ENCODE data around the gene BPIFA2. TPM values are rescaled to one million over a fixed set of nuclear protein-coding genes. Genes with fewer than 3 reads are reported as not detected.

The BPIFA2 gene
- total RNA-seq, 1 experiment from 2014 or later, result not detected

- Histone ChIP-seq H3F3A (ENCODE audit: low read length, unreplicated experiment) (no peaks in the 10 kb centered on the region), H3K4me3 (ENCODE audit: low read length) (no peak within 1 kb of the TSS), H3K36me3 (ENCODE audit: low read depth, low read length) (no peaks in the 10 kb centered on the region), H3K27me3 (ENCODE audit: low read length) (peaks cover 76% of the 10 kb centered on the region), H3K9ac (ENCODE audit: low read length) (no peak within 1 kb of the TSS), H4K20me1 (ENCODE audit: low read length) (no peaks in the 10 kb centered on the region), H3K79me2 (ENCODE audit: low read length) (no peaks in the 10 kb centered on the region), H3K4me1 (ENCODE audit: insufficient read depth, low read length) (no peaks in the 10 kb centered on the region), H3K4me2 (ENCODE audit: low read length) (no peak within 1 kb of the TSS), H3K27ac (ENCODE audit: low read length) (no peak within 1 kb of the TSS), H3K9me3 (ENCODE audit: low read length) (no peaks in the 10 kb centered on the region), H2AFZ (ENCODE audit: low read length) (no peak within 1 kb of the TSS), H3K9me2 (replicated peaks; ENCODE audit: low read length) (no peaks in the 10 kb centered on the region)
- ChIA-PET CTCF (no interaction called here), POLR2A (ENCODE audit: unreplicated experiment) (no interaction called here)
- ATAC-seq (no peak), DNase-seq (no peak)
- no peak for TF ChIP-seq EZH2phosphoT487 (IDR thresholded peaks at IDR 0.05; ENCODE audit: borderline replicate concordance, low read length)
- no peak for TF ChIP-seq CTCF (conservative IDR thresholded peaks at IDR 0.05; ENCODE audit: low read depth, low read length)
- intact Hi-C loops (cut with micrococcal nuclease), result no loop called here
- BruUV-seq (replicated peaks), result no TSS peak
Observed at GRCh38 chr20:33217052-33217451, 49.1 kb downstream of the BPIFA2 start, which contains the start of gene BPIFA3. Gene BPIFA3, plus strand, starts transcription at chr20:33217352. Its CDS starts 185 bp downstream, at chr20:33217537.

GRCh38 chr20:33224399-33224798, 56.4 kb downstream of the BPIFA2 start:
- no peaks in the 10 kb centered on the region for H3K9me3 ChIP-seq (ENCODE audit: low read length)
- no peaks in the 10 kb centered on the region for H3K4me1 ChIP-seq (ENCODE audit: insufficient read depth, low read length)
- peaks cover 72% of the 10 kb centered on the region for H3K27me3 ChIP-seq (ENCODE audit: low read length)
- H3F3A ChIP-seq (ENCODE audit: low read length, unreplicated experiment), result no peaks in the 10 kb centered on the region
- H3K9ac ChIP-seq (ENCODE audit: low read length), result no peak overlapping the region
- POLR2A ChIA-PET (ENCODE audit: unreplicated experiment), result no interaction called here
- no peaks in the 10 kb centered on the region for H4K20me1 ChIP-seq (ENCODE audit: low read length)
- CTCF ChIA-PET, result no interaction called here
- DNase-seq (no peak), ATAC-seq (no peak)
- no peak overlapping the region for H3K4me3 ChIP-seq (ENCODE audit: low read length)
- TF ChIP-seq EZH2 (IDR thresholded peaks at IDR 0.05; ENCODE audit: low read length, unreplicated experiment) (no peak), CTCF (conservative IDR thresholded peaks at IDR 0.05; ENCODE audit: low read depth, low read length) (no peak), EZH2phosphoT487 (IDR thresholded peaks at IDR 0.05; ENCODE audit: borderline replicate concordance, low read length) (no peak)
- H3K79me2 ChIP-seq (ENCODE audit: low read length), result no peaks in the 10 kb centered on the region
- H3K4me2 ChIP-seq (ENCODE audit: low read length), result no peak overlapping the region
- intact Hi-C loops (cut with micrococcal nuclease), result no loop called here
- H3K27ac ChIP-seq (ENCODE audit: low read length), result no peak overlapping the region
- H3K36me3 ChIP-seq (ENCODE audit: low read depth, low read length), result no peaks in the 10 kb centered on the region
- no peaks in the 10 kb centered on the region for H3K9me2 ChIP-seq (replicated peaks; ENCODE audit: low read length)
- BruUV-seq (replicated peaks), result no TSS peak
- no peak overlapping the region for H2AFZ ChIP-seq (ENCODE audit: low read length)

GRCh38 chr20:33229843-33230242, 61.9 kb downstream of the BPIFA2 start:
- ChIA-PET CTCF (no interaction called here), POLR2A (ENCODE audit: unreplicated experiment) (no interaction called here)
- DNase-seq, result no peak
- peaks cover 60% of the 10 kb centered on the region for H3K27me3 ChIP-seq (ENCODE audit: low read length)
- H3K4me3 ChIP-seq (ENCODE audit: low read length), result no peak overlapping the region
- no peaks in the 10 kb centered on the region for H3K9me2 ChIP-seq (replicated peaks; ENCODE audit: low read length)
- no peak for ATAC-seq
- H4K20me1 ChIP-seq (ENCODE audit: low read length), result no peaks in the 10 kb centered on the region
- H3K79me2 ChIP-seq (ENCODE audit: low read length), result no peaks in the 10 kb centered on the region
- H3K4me1 ChIP-seq (ENCODE audit: insufficient read depth, low read length), result no peaks in the 10 kb centered on the region
- H3K9ac ChIP-seq (ENCODE audit: low read length), result no peak overlapping the region
- no peaks in the 10 kb centered on the region for H3K9me3 ChIP-seq (ENCODE audit: low read length)
- intact Hi-C loops (cut with micrococcal nuclease), result no loop called here
- TF ChIP-seq EZH2phosphoT487 (IDR thresholded peaks at IDR 0.05; ENCODE audit: borderline replicate concordance, low read length) (no peak), EZH2 (IDR thresholded peaks at IDR 0.05; ENCODE audit: low read length, unreplicated experiment) (no peak), CTCF (conservative IDR thresholded peaks at IDR 0.05; ENCODE audit: low read depth, low read length) (no peak)
- H3K36me3 ChIP-seq (ENCODE audit: low read depth, low read length), result no peaks in the 10 kb centered on the region
- H3K4me2 ChIP-seq (ENCODE audit: low read length), result no peak overlapping the region
- no TSS peak for BruUV-seq (replicated peaks)
- H3F3A ChIP-seq (ENCODE audit: low read length, unreplicated experiment), result no peaks in the 10 kb centered on the region
- no peak overlapping the region for H2AFZ ChIP-seq (ENCODE audit: low read length)
- H3K27ac ChIP-seq (ENCODE audit: low read length), result no peak overlapping the region

Other genes with a start within 250 kb of the BPIFA2 start
- gene SUN5, start 163.7 kb upstream of the BPIFA2 start, total RNA-seq (2014; rRNA removed), result not detected in 2 replicates
- gene BPIFB2, start 160.5 kb upstream of the BPIFA2 start, total RNA-seq (2014; rRNA removed), result not detected in 2 replicates
- gene BPIFB6, start 136.5 kb upstream of the BPIFA2 start, total RNA-seq (2014; rRNA removed), result not detected in 2 replicates
- gene BPIFB3, start 114.3 kb upstream of the BPIFA2 start, total RNA-seq (2014; rRNA removed), result not detected in 2 replicates
- gene BPIFB4, start 88.5 kb upstream of the BPIFA2 start, total RNA-seq (2014; rRNA removed), result not detected in 2 replicates
- gene BPIFA3, start 49.2 kb downstream of the BPIFA2 start, total RNA-seq (2014; rRNA removed), result not detected in 2 replicates
- not detected in 2 replicates for gene BPIFA1, start 67.8 kb downstream of the BPIFA2 start, total RNA-seq (2014; rRNA removed)
- not detected in 2 replicates for gene BPIFB1, start 115.1 kb downstream of the BPIFA2 start, total RNA-seq (2014; rRNA removed)
- gene CDK5RAP1, start 233.4 kb downstream of the BPIFA2 start, total RNA-seq (2014; rRNA removed), result 31.2 and 53.4 TPM in 2 replicates

All from PC-3 (cell line).